ENCODE measurements around the gene HOOK2.
A peak's percentile ranks its signal among the peaks of the same experiment; 100 is the strongest.

Gene HOOK2

GRCh38 chr19:12784394-12784870 lies 9.1 kb upstream of the HOOK2 start:
- H2BK5ac ChIP-seq (ENCODE audit: low read depth, low read length, poor library complexity, severe bottlenecking): no peak overlapping the region
- peak overlapping the region; percentile 89 for H4K91ac ChIP-seq (ENCODE audit: low read length)
- peaks cover 49% of the 10 kb centered on the region for H3K4me1 ChIP-seq (ENCODE audit: control insufficient read depth, insufficient read depth, low read depth, low read length)
- H3K4ac ChIP-seq (ENCODE audit: low read depth in 1 of 2, low read length in 2 of 2): peak overlapping the region; percentile 25 to 33
- H3K9ac ChIP-seq (ENCODE audit: low read length): peak overlapping the region; percentile 0
- no peak overlapping the region for H3K14ac ChIP-seq (ENCODE audit: low read length in 2 of 2)
- no peak overlapping the region for H2AFZ ChIP-seq (ENCODE audit: low read depth, low read length)
- H2AK5ac ChIP-seq (ENCODE audit: low read length, severe bottlenecking): peak overlapping the region; percentile 28
- H3K9me3 ChIP-seq (ENCODE audit: control insufficient read depth, low read length): no peaks in the 10 kb centered on the region
- 55% methylated on average over 7 of the region's 10 CpGs for WGBS
- peak overlapping the region; percentile 55 for H4K8ac ChIP-seq (ENCODE audit: low read length)
- H2BK15ac ChIP-seq (ENCODE audit: low read depth, poor library complexity, severe bottlenecking): no peak overlapping the region
- no peak overlapping the region for H3K4me2 ChIP-seq (ENCODE audit: low read length, poor library complexity, severe bottlenecking)
- peak overlapping the region; percentile 46 to 64 for H3K18ac ChIP-seq (ENCODE audit: low read depth in 1 of 2, low read length in 2 of 2)
- H3K36me3 ChIP-seq (ENCODE audit: control insufficient read depth in 1 of 2, insufficient read depth in 2 of 2, low read depth in 1 of 2, low read length in 2 of 2): no peaks in the 10 kb centered on the region
- H2BK120ac ChIP-seq (ENCODE audit: low read depth, low read length): no peak overlapping the region
- peak overlapping the region; percentile 95 to 96 for H2BK12ac ChIP-seq (ENCODE audit: low read length in 2 of 2)
- DNase-seq: peak; percentile 82
- H3K23ac ChIP-seq (ENCODE audit: low read length in 2 of 2): no peak overlapping the region
- no peak overlapping the region for H3K4me3 ChIP-seq (ENCODE audit: insufficient read depth in 1 of 2, low read depth in 1 of 2, low read length in 2 of 2)
- no peaks in the 10 kb centered on the region for H3K27me3 ChIP-seq (ENCODE audit: control insufficient read depth in 1 of 2, insufficient read depth in 1 of 2, low read length in 2 of 2)
- H3K27ac ChIP-seq (ENCODE audit: low read length, poor library complexity, severe bottlenecking): peak overlapping the region; percentile 6
- peaks cover 1% of the 10 kb centered on the region for H3K79me1 ChIP-seq (replicated peaks; ENCODE audit: low read length, poor library complexity, severe bottlenecking)

DNA sequence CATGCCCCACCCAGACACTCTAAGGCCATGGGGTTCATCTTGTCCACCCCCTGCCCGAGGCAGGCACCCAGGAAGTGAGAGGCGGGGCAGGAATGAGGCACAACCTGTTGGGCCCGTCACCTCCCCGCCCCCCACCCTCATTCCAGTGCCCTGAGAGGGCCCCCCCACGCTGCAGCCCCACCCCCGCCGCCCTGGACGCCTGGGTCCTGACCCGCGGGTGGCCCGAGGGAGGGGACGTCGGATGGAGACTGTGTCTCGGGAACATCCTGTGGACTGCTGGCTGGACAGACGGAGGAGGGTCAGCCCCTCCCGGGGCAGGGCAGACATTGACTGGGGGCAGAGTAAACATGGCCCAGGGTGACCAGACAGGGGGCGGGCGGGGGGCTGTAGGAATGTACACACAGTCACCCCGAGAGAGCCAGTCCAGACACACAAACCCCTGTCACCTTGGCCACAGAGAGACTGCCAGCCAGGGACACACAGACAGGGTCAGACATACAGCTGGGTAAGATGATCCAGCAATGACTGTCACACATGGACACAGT lies 8.6 kb upstream of the HOOK2 start:
- Histone ChIP-seq H3K4ac (ENCODE audit: low read depth in 1 of 2, low read length in 2 of 2) (peak overlapping the region; percentile 62 to 98), H2BK5ac (ENCODE audit: low read depth, low read length, poor library complexity, severe bottlenecking) (no peak overlapping the region), H3K14ac (ENCODE audit: low read length in 2 of 2) (no peak overlapping the region), H3K79me1 (replicated peaks; ENCODE audit: low read length, poor library complexity, severe bottlenecking) (peaks cover 1% of the 10 kb centered on the region), H3K27me3 (ENCODE audit: control insufficient read depth in 1 of 2, insufficient read depth in 1 of 2, low read length in 2 of 2) (no peaks in the 10 kb centered on the region), H3K9me3 (ENCODE audit: control insufficient read depth, low read length) (no peaks in the 10 kb centered on the region), H2BK15ac (ENCODE audit: low read depth, poor library complexity, severe bottlenecking) (peak overlapping the region; percentile 73), H3K27ac (ENCODE audit: low read length, poor library complexity, severe bottlenecking) (peak overlapping the region; percentile 35), H2BK120ac (ENCODE audit: low read depth, low read length) (peak overlapping the region; percentile 83), H3K4me2 (ENCODE audit: low read length, poor library complexity, severe bottlenecking) (peak overlapping the region; percentile 36), H3K36me3 (ENCODE audit: control insufficient read depth in 1 of 2, insufficient read depth in 2 of 2, low read depth in 1 of 2, low read length in 2 of 2) (no peaks in the 10 kb centered on the region), H3K23ac (ENCODE audit: low read length in 2 of 2) (no peak overlapping the region), H3K4me1 (ENCODE audit: control insufficient read depth, insufficient read depth, low read depth, low read length) (peaks cover 50% of the 10 kb centered on the region), H2AK5ac (ENCODE audit: low read length, severe bottlenecking) (peak overlapping the region; percentile 57), H2BK12ac (ENCODE audit: low read length in 2 of 2) (peak overlapping the region; percentile 96 to 100), H3K9ac (ENCODE audit: low read length) (peak overlapping the region; percentile 64), H3K4me3 (ENCODE audit: insufficient read depth in 1 of 2, low read depth in 1 of 2, low read length in 2 of 2) (no peak overlapping the region), H2AFZ (ENCODE audit: low read depth, low read length) (no peak overlapping the region), H4K91ac (ENCODE audit: low read length) (peak overlapping the region; percentile 89), H4K8ac (ENCODE audit: low read length) (peak overlapping the region; percentile 67), H3K18ac (ENCODE audit: low read depth in 1 of 2, low read length in 2 of 2) (peak overlapping the region; percentile 68 to 96)
- DNase-seq: peak; percentile 68
- 11% methylated on average over 16 of the region's 19 CpGs for WGBS

- Histone ChIP-seq H3K4me1 (ENCODE audit: control insufficient read depth, insufficient read depth, low read depth, low read length) (peaks cover 48% of the 10 kb centered on the region), H4K91ac (ENCODE audit: low read length) (peak overlapping the region; percentile 99), H2BK15ac (ENCODE audit: low read depth, poor library complexity, severe bottlenecking) (peak overlapping the region; percentile 73), H2BK120ac (ENCODE audit: low read depth, low read length) (peak overlapping the region; percentile 83), H3K9me3 (ENCODE audit: control insufficient read depth, low read length) (no peaks in the 10 kb centered on the region), H3K18ac (ENCODE audit: low read depth in 1 of 2, low read length in 2 of 2) (peak overlapping the region; percentile 95 to 98), H4K8ac (ENCODE audit: low read length) (peak overlapping the region; percentile 98), H2AK5ac (ENCODE audit: low read length, severe bottlenecking) (peak overlapping the region; percentile 57), H3K9ac (ENCODE audit: low read length) (peak overlapping the region; percentile 86), H2BK5ac (ENCODE audit: low read depth, low read length, poor library complexity, severe bottlenecking) (no peak overlapping the region), H3K27me3 (ENCODE audit: control insufficient read depth in 1 of 2, insufficient read depth in 1 of 2, low read length in 2 of 2) (no peaks in the 10 kb centered on the region), H3K14ac (ENCODE audit: low read length in 2 of 2) (peak overlapping the region in 1 of 2 experiments; percentile 51), H3K4me2 (ENCODE audit: low read length, poor library complexity, severe bottlenecking) (peak overlapping the region; percentile 91), H3K36me3 (ENCODE audit: control insufficient read depth in 1 of 2, insufficient read depth in 2 of 2, low read depth in 1 of 2, low read length in 2 of 2) (no peaks in the 10 kb centered on the region), H3K23ac (ENCODE audit: low read length in 2 of 2) (no peak overlapping the region), H3K79me1 (replicated peaks; ENCODE audit: low read length, poor library complexity, severe bottlenecking) (peaks cover 1% of the 10 kb centered on the region), H3K27ac (ENCODE audit: low read length, poor library complexity, severe bottlenecking) (peak overlapping the region; percentile 35), H3K4ac (ENCODE audit: low read depth in 1 of 2, low read length in 2 of 2) (peak overlapping the region; percentile 95 to 98), H2BK12ac (ENCODE audit: low read length in 2 of 2) (peak overlapping the region; percentile 60 to 100), H3K4me3 (ENCODE audit: insufficient read depth in 1 of 2, low read depth in 1 of 2, low read length in 2 of 2) (peak overlapping the region in 1 of 2 experiments; percentile 74), H2AFZ (ENCODE audit: low read depth, low read length) (no peak overlapping the region)
- WGBS: 16% methylated on average over 14 of the region's 16 CpGs
- peak; percentile 39 for DNase-seq
Observed at GRCh38 chr19:12783291-12783848, 8.0 kb upstream of the HOOK2 start.

Data from mesenchymal stem cell (in vitro differentiated cells and primary cell).